ENCODE measurements around the gene ARHGAP15. TPM values are rescaled to one million over a fixed set of nuclear protein-coding genes. Genes with fewer than 3 reads are reported as not detected.

Gene ARHGAP15
- total RNA-seq, 1 experiment from 2014 or later, result 0.42 TPM

- H4K20me1 ChIP-seq (ENCODE audit: insufficient read depth), result no peaks in the 10 kb centered on the region
- H3K4me1 ChIP-seq (ENCODE audit: control insufficient read depth in 1 of 2, insufficient read depth in 2 of 2, low read length in 2 of 2), result no peaks in the 10 kb centered on the region
- no peak overlapping the region for H2AFZ ChIP-seq (ENCODE audit: low read depth, low read length, poor library complexity, severe bottlenecking)
- no peaks in the 10 kb centered on the region for H3K79me2 ChIP-seq (ENCODE audit: insufficient read depth, low read length)
- POLR2A ChIA-PET, result no interaction called here
- CTCF ChIA-PET, result interaction anchor here (1.3 kb wide), 1 partner anchor 53 kb away, joined by 3 read pairs; no protein-coding TSS in a partner anchor
- RAD21 ChIA-PET (ENCODE audit: low non-redundant PET in 1 of 2, low total read pairs in 2 of 2, uncharacterized antibody in 2 of 2, unreplicated experiment in 2 of 2), result no interaction called here
- H3K9me3 ChIP-seq (ENCODE audit: control insufficient read depth in 1 of 2, insufficient read depth in 1 of 2, low read depth in 1 of 2, low read length in 2 of 2), result no peaks in the 10 kb centered on the region
- TF ChIP-seq FOSL1 (IDR thresholded peaks at IDR 0.05; ENCODE audit: low read depth) (no peak), YY1 (IDR thresholded peaks at IDR 0.05; ENCODE audit: extremely low read depth, insufficient replicate concordance, low read depth, low read length) (no peak), ELF1 (IDR thresholded peaks at IDR 0.05; ENCODE audit: borderline replicate concordance, low read depth) (no peak), EGR1 (IDR thresholded peaks at IDR 0.05; ENCODE audit: low read depth) (no peak), JUND (IDR thresholded peaks at IDR 0.05) (no peak), REST (IDR thresholded peaks at IDR 0.05; ENCODE audit: low read depth) (no peak), CEBPB (IDR thresholded peaks at IDR 0.05; ENCODE audit: low read depth) (no peak), CTCF (IDR thresholded peaks at IDR 0.05 in 2 of 3, conservative IDR thresholded peaks at IDR 0.05 in 1 of 3; ENCODE audit: borderline replicate concordance in 1 of 3, insufficient read depth in 1 of 3, low read depth in 2 of 3, low read length in 2 of 3) (no peak), ZBTB33 (IDR thresholded peaks at IDR 0.05; ENCODE audit: extremely low read depth, insufficient replicate concordance, low read length) (no peak), ZFX (IDR thresholded peaks at IDR 0.05) (no peak)
- no TSS peak for BruUV-seq (replicated peaks)
- no peak overlapping the region for H3K9ac ChIP-seq (ENCODE audit: low read length)
- intact Hi-C loops (cut with micrococcal nuclease), result no loop called here
- no peak overlapping the region for H3K4me2 ChIP-seq (ENCODE audit: low read length)
- no peaks in the 10 kb centered on the region for H3K9me2 ChIP-seq (ENCODE audit: insufficient read depth)
- H3K4me3 ChIP-seq (replicated peaks in 1 of 2; ENCODE audit: low read depth in 1 of 2, low read length in 2 of 2), result no peak overlapping the region
- DNase-seq (ENCODE audit: low read depth, low spot score) (no peak), ATAC-seq (no peak)
- no peaks in the 10 kb centered on the region for H3K36me3 ChIP-seq (ENCODE audit: control insufficient read depth in 1 of 2, insufficient read depth in 2 of 2, low read length in 2 of 2)
- H3K27me3 ChIP-seq (ENCODE audit: insufficient read depth, low read length), result 0 out of 2 replicates have a peak, but pooled peaks cover 5% of the 10 kb centered on the region
- H3K27ac ChIP-seq (ENCODE audit: low read depth, low read length), result no peak overlapping the region
Observed at GRCh38 chr2:143312441-143312840, 183.2 kb downstream of the ARHGAP15 start.
